OCI-LY7 (cell line): ENCODE results near the gene ABCA4. TPM values are rescaled to one million over a fixed set of nuclear protein-coding genes. Genes with fewer than 3 reads are reported as not detected.

Experiments
- BruUV-seq: library from RNA; stranded (reverse); fragments of 400-500 nt; replicated peaks from 2 replicates; lab custom pipeline; 2021; lab: Mats Ljungman, UMichigan
- CTCF ChIA-PET: fragments of 300-600 bp; sonication (Branson Sonifier 250); formaldehyde crosslinking; loops from one replicate; lab custom pipeline; 2022; ENCODE audit warnings: antibody characterized with exemption; ENCODE audit not compliant: unreplicated experiment; lab: Charles Lee
- POLR2A ChIA-PET: fragments of 300-600 bp; sonication (Branson Sonifier 250); formaldehyde crosslinking; loops from one replicate; lab custom pipeline; 2022; ENCODE audit warnings: antibody characterized with exemption; lab: Charles Lee
- DNase-seq: peaks from one replicate; pipeline ENCODE4 v3.0.0-alpha.2; 2015; ENCODE audit warnings: low spot score
- H2AFZ ChIP-seq: fragments of 200-600 bp; sonication (generic), shearing (Covaris generic); 2 replicates; pipeline ENCODE4 v1.6.1; 2014; ENCODE audit warnings: mild to moderate bottlenecking, antibody characterized with exemption, low read length, moderate library complexity
- H3K27ac ChIP-seq: fragments of 200-600 bp; sonication (generic); 2 replicates; pipeline ENCODE4 v1.5.1; 2014; ENCODE audit warnings: mixed run types, low read depth, mild to moderate bottlenecking, moderate library complexity, low read length, inconsistent platforms; ENCODE audit not compliant: poor library complexity, severe bottlenecking
- H3K36me3 ChIP-seq: fragments of 200-600 bp; sonication (generic); 2 replicates; pipeline ENCODE4 v1.6.1; 2014; ENCODE audit warnings: mild to moderate bottlenecking, antibody characterized with exemption, low read length, moderate library complexity, mixed read lengths; ENCODE audit not compliant: insufficient read depth
- H3K4me1 ChIP-seq: fragments of 200-600 bp; sonication (generic); 2 replicates; pipeline ENCODE4 v1.5.1; 2014; ENCODE audit warnings: mild to moderate bottlenecking, low read length; ENCODE audit not compliant: insufficient read depth, poor library complexity, severe bottlenecking
- H3K4me2 ChIP-seq: fragments of 200-600 bp; sonication (generic); 2 replicates; pipeline ENCODE4 v1.6.1; 2014; ENCODE audit warnings: mild to moderate bottlenecking, low read length
- H3K4me3 ChIP-seq: fragments of 200-600 bp; sonication (generic); 2 replicates; pipeline ENCODE4 v1.5.1; 2014; ENCODE audit warnings: mild to moderate bottlenecking, low read depth, low read length; ENCODE audit not compliant: poor library complexity, severe bottlenecking
- H3K79me2 ChIP-seq: fragments of 200-600 bp; sonication (generic); 2 replicates; pipeline ENCODE4 v1.6.1; 2016; ENCODE audit warnings: low read depth, mild to moderate bottlenecking, low read length, moderate library complexity, mixed read lengths; ENCODE audit not compliant: insufficient read depth
- H3K9me2 ChIP-seq: fragments of 200-600 bp; sonication (generic); 2 replicates; pipeline ENCODE4 v1.6.1; 2016; ENCODE audit warnings: mild to moderate bottlenecking, low read length, mixed read lengths; ENCODE audit not compliant: insufficient read depth
- H3K9me3 ChIP-seq: fragments of 200-600 bp; sonication (generic); 2 replicates; pipeline ENCODE4 v1.6.1; 2014; ENCODE audit warnings: mild to moderate bottlenecking, mixed run types, low read length, mixed read lengths
- H4K20me1 ChIP-seq: fragments of 200-600 bp; sonication (generic); 2 replicates; pipeline ENCODE4 v1.6.1; 2014; ENCODE audit warnings: mild to moderate bottlenecking, antibody characterized with exemption, low read length, moderate library complexity, mixed read lengths; ENCODE audit not compliant: insufficient read depth
- CTCF ChIP-seq: fragments of 200-600 bp; sonication (generic); conservative IDR thresholded peaks from 2 replicates; pipeline ENCODE4 v1.5.1; 2014; ENCODE audit warnings: mild to moderate bottlenecking, antibody characterized with exemption, low read length, moderate library complexity, mixed read lengths
- EZH2phosphoT487 ChIP-seq: fragments of 200-600 bp; sonication (generic); IDR thresholded peaks from 2 replicates; pipeline ENCODE4 v1.6.1; 2018; ENCODE audit warnings: low read depth, borderline replicate concordance, mild to moderate bottlenecking, mixed run types, antibody characterized with exemption, low read length, moderate library complexity, mixed read lengths
- intact Hi-C: fragments of 100-400 bp; cut with micrococcal nuclease; formaldehyde crosslinking; loops from one replicate; pipeline ENCODE4 v1.10.0; 2022; ENCODE audit not compliant: unreplicated experiment
- total RNA-seq, 2 experiments: library from RNA; depleted of rRNA in 1 of 2; stranded (reverse); fragments of >200 nt in 1 of 2; shearing (Covaris generic) in 1 of 2; gene quantifications; 2 replicates each; pipeline ENCODE4 v1.2.3, GENCODE V29; 2014 to 2022

The ABCA4 gene
- total RNA-seq, 2 experiments from 2014 or later, result not detected

GRCh38 chr1:94029130-94029993 is 91.6 kb downstream of the ABCA4 start:
- no peak for TF ChIP-seq EZH2phosphoT487
- TF ChIP-seq CTCF, result no peak
- Histone ChIP-seq H3K79me2 (no peaks in the 10 kb centered on the region), H3K27ac (no peak overlapping the region), H3K9me3 (no peaks in the 10 kb centered on the region), H3K4me3 (no peak overlapping the region), H4K20me1 (no peaks in the 10 kb centered on the region), H3K9me2 (no peaks in the 10 kb centered on the region), H3K36me3 (no peaks in the 10 kb centered on the region), H2AFZ (no peak overlapping the region), H3K4me2 (no peak overlapping the region), H3K4me1 (no peaks in the 10 kb centered on the region)
- CTCF ChIA-PET, result no interaction called here
- no peak for DNase-seq
- no TSS peak for BruUV-seq
- POLR2A ChIA-PET, result interaction anchor here (0.6 to 0.9 kb wide), 2 partner anchors 156 to 1468 kb away, joined by 3 to 4 read pairs; no protein-coding TSS in a partner anchor
- intact Hi-C loops, result no loop called here

DNA sequence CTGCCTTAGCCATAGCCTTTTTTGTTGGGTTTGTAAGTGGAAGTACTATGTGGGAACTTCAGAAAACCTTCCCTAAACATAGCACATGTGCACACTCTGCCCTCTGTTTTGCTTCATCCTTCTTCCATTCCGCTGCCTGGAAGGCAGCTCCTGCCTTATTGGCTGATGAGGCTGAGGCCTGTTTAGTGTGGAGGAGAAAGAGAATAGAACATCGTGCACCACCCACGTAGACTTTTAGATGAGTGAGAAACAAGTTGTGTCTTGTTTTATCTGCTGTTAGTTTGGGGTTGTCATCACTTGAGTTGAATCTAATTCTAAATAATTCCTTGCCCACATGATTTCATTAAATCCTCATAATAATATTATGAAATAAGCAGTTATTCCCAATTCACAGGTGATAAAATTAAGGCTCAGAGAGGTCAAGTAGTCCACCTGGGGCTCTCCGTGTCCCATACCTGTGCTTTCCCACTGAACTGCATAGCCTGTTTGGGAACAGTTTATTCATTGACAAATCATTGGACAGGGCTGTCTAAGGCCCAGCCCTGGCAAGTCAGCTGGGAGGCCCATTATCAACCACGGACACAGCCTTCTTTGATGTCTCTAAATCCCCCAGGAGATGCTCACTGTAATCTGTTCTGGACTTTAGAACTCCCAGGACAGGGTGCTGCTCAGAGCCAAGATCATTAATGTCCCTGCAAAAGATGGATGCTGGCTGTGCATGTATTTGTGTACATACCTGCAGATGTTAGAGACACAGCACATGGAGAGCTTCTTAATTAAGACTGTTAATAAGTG is 93.0 kb downstream of the ABCA4 start:
- no peaks in the 10 kb centered on the region for H3K9me3 ChIP-seq
- no peak overlapping the region for H3K4me3 ChIP-seq
- ChIA-PET CTCF (no interaction called here), POLR2A (no interaction called here)
- H3K4me2 ChIP-seq, result no peak overlapping the region
- H3K4me1 ChIP-seq, result no peaks in the 10 kb centered on the region
- H3K9me2 ChIP-seq, result no peaks in the 10 kb centered on the region
- no peak overlapping the region for H3K27ac ChIP-seq
- H3K79me2 ChIP-seq, result no peaks in the 10 kb centered on the region
- H2AFZ ChIP-seq, result no peak overlapping the region
- intact Hi-C loops, result no loop called here
- no peak for DNase-seq
- no TSS peak for BruUV-seq
- H4K20me1 ChIP-seq, result no peaks in the 10 kb centered on the region
- no peaks in the 10 kb centered on the region for H3K36me3 ChIP-seq
- TF ChIP-seq CTCF, result no peak
- TF ChIP-seq EZH2phosphoT487, result no peak
